Fibroblast of pulmonary artery (primary cell): Measurements from ENCODE around the gene CORO2B.

Experiments used
- DNase-seq: peaks from one replicate; pipeline ENCODE4 v3.0.0-alpha.2; 2010; ENCODE audit warnings: low read depth
- H3K4me3 ChIP-seq: replicated peaks from 2 replicates; pipeline ENCODE4 v1.5.1; 2011; ENCODE audit warnings: low read depth, mild to moderate bottlenecking, control low read depth, low read length, moderate library complexity
- TF ChIP-seq, protein P1 (sequence below): IDR thresholded peaks from 2 replicates; pipeline ENCODE4 v1.5.1; 2011; ENCODE audit warnings: mild to moderate bottlenecking, control low read depth, low read length, inconsistent platforms; ENCODE audit errors: missing control alignments

The CORO2B gene

DNA sequence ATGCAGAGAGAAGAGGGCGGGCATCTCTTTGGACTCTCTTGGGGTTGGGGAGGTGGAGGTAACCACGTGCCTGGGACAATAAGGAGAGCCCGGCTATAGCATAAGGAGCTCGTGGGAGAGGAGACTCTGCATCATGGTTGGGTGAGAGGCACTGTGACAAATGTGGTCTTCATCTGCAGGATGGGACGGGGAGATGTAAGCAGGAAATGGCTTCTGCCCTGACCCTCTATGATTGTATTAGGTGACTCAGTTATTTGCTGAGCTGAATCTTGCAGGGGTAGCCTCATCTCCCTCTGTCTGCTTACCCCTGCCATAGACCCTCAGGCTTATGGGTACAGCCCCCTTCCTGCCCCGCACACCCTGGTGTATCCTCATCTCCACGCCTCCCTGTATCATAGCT lies 48.7 kb downstream of the CORO2B start:
- TF ChIP-seq, protein P1, sequence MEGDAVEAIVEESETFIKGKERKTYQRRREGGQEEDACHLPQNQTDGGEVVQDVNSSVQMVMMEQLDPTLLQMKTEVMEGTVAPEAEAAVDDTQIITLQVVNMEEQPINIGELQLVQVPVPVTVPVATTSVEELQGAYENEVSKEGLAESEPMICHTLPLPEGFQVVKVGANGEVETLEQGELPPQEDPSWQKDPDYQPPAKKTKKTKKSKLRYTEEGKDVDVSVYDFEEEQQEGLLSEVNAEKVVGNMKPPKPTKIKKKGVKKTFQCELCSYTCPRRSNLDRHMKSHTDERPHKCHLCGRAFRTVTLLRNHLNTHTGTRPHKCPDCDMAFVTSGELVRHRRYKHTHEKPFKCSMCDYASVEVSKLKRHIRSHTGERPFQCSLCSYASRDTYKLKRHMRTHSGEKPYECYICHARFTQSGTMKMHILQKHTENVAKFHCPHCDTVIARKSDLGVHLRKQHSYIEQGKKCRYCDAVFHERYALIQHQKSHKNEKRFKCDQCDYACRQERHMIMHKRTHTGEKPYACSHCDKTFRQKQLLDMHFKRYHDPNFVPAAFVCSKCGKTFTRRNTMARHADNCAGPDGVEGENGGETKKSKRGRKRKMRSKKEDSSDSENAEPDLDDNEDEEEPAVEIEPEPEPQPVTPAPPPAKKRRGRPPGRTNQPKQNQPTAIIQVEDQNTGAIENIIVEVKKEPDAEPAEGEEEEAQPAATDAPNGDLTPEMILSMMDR, result no peak
- H3K4me3 ChIP-seq, result no peak overlapping the region
- no peak for DNase-seq

DNA sequence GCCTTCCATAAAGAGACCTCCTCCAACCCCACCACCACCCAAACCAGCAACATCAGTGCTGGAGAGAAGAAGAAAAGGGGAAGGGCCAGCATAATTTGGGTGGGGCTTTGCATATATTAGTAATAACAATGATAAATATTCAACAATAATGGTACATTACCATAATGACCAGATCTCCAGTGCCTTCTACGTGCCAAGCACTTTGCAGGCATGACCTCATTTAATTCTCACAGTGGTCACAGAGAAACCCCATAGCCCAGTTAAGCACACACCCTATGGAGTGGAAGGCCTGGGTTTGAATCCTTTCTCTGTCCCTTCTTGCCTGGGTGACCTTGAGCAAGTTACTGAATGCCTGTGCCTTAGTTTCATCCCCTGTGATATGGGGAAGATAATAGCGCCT lies 49.2 kb downstream of the CORO2B start:
- no peak for DNase-seq
- TF ChIP-seq, protein P1, result no peak
- H3K4me3 ChIP-seq, result no peak overlapping the region

DNA sequence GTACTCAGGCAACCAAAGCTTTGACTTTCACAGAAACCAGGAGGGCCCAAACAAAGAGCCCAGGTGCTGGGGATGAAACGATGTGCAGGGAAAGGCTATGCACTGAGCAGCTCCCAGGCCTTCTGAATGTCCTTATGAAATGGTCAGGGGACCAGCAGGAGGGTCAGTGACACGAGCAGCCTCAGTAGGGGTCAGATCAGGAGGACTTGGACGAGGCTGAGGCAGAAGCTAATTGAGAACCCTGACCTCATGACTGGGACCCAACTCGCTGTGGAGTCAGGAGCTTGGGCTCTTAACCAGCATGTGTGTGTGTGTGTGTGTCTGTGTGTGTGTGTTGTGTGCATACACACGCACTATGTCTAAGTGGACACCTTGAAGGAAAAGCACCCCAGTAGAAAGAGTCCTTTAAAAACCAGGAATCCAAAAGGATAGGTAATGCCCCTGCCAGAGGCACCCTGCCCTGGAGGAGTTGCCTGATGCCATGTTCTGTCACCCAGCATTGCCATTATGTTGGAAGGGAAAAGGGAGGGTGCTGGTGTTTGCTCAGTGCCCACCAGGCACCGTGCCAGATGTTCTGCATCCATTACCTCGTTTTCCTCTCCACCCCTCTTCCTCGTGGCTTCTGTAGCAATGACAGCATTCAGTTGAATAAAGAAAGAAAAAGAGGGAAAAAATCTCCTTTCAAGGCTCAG lies 50.9 kb downstream of the CORO2B start:
- no peak for DNase-seq

DNA sequence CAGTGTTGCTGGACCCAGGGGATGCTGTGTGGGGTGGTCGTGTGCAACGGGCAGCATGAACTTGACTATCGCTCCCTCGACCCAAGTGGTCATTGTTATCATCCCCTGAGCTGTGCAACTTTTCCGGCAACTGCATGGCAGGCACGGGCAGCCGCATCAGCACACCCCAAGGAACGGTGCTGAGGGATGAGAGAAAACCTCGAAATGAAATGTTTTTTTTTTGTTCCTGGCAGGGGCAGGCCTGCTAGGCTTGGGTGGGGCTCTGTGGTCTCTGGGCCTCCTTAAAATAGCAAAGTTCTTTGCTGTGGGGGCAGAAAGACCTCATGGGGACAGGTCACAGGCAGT lies 51.4 kb downstream of the CORO2B start:
- TF ChIP-seq, protein P1, result no peak
- DNase-seq, result no peak
- no peak overlapping the region for H3K4me3 ChIP-seq

More for the DNA sequence above, 50.9 kb downstream of the CORO2B start:
- H3K4me3 ChIP-seq, result no peak overlapping the region
- TF ChIP-seq, protein P1, result no peak

DNA sequence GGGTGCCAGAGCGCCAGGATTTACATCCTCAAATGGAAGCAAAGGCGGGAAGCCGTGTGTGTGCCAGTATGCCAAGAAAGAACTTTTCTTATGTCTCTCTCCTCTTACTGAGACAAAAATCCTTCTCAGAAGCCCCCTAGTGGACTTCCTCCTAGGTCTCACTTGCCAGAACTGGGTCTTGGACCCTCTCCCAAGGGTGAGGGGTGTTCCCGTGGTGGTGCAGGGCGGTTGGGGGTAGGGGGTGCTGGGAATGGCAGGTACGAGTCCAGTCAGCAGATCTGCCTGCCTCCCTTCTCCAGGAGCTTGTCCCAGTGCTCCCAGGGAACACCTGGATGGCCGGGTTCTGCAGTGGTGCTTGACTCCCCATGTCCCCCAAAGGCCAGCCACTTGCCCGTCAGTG lies 52.0 kb downstream of the CORO2B start:
- TF ChIP-seq, protein P1, result peak; percentile 9
- no peak for DNase-seq
- H3K4me3 ChIP-seq, result no peak overlapping the region

DNA sequence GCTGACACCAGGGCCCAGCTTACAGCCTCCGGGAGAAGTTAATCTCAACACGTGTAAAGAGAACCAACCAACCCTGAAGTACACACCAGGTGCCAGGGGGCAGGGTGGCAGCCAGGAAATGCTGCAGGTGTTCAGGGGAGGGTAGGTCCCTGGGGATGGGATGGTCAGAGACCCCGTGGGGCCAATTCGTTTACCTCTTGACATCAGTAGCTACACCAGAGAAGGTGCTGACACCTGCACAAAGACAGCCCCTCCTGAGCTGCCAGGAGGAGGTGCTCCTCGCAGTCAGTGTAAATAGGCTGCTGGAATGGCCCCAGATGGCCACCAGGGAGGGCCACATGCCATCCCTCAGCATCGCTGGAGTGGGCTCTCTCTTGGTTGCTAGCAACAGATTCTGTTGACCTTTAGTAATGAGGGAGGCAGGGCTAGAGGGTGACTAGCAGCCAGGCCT lies 52.8 kb downstream of the CORO2B start:
- TF ChIP-seq, protein P1, result no peak
- no peak for DNase-seq
- no peak overlapping the region for H3K4me3 ChIP-seq

DNA sequence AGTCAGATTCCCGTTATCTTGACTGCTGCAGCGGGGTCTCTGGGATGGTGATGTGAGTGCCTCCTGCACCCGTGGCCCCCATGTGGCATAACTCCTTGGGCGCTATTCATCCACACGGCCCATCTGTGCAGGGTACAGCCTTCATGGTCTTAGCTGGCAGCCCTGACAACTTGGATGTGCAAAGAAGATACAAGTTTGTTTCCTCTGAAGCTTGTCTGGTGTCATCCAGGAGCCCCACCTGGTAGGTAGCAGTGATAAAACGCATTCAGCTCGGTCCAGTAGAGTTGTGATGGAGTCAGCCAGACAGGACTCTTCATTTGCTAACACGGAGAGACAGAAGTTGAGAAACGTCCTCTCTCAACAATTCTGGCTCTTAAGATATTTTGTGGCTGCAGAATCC lies 53.3 kb downstream of the CORO2B start:
- no peak for DNase-seq
- TF ChIP-seq, protein P1, result no peak
- H3K4me3 ChIP-seq, result no peak overlapping the region
